GDM1 (cell line): ENCODE data around the gene DLST.
"Not testable (repeated sequence)": the region's sequence is repeated elsewhere in the genome, so short reads cannot be mapped to it uniquely, and the experiment has no call there.

Experiments
- DNase-seq: peaks from one replicate; lab custom pipeline; 2025; lab: John Stamatoyannopoulos, UW

The DLST gene

DNA sequence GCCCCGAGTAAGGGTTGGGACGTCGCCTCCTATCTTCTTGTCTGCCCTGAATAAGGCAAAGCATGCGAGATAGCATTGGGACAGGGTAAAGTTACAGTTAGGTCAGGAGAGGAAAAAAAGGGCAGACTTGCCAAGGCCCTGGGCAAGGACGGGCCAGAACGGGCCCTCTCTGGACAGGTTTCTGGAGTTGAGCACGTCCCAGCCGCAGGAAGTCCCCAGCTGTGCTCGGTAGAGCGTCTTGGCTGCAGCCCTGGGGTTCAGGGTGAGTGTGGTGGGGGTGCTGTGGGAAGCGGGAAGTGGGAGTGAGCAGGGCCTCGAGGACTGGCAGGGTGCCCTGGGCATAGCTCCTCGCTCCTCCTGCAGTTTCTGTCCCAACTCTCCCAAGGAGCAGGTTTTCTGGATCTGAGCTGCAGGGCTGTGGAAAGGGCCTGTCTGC lies 35.9 kb downstream of the DLST start:
- no peak for DNase-seq

DNA sequence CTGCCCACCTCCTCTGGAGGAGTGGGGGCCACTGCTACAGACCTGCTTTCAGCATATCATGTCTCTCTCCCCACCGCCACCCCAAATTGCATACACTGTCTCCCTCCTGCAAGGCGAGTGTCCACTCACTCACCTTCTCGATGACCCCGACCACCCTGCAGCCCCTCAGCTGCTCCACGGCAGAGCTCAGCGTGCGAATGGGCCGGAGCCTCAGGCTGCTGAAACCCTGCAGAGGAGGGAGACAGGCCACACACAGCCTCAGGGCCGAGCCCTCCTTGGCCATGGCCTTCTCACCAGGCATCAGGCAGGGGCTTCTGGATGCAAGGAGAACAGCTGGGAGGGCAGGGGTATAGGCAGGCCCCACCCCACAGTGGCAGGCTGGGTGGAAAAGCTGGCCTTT lies 36.7 kb downstream of the DLST start:
- DNase-seq = no peak

DNA sequence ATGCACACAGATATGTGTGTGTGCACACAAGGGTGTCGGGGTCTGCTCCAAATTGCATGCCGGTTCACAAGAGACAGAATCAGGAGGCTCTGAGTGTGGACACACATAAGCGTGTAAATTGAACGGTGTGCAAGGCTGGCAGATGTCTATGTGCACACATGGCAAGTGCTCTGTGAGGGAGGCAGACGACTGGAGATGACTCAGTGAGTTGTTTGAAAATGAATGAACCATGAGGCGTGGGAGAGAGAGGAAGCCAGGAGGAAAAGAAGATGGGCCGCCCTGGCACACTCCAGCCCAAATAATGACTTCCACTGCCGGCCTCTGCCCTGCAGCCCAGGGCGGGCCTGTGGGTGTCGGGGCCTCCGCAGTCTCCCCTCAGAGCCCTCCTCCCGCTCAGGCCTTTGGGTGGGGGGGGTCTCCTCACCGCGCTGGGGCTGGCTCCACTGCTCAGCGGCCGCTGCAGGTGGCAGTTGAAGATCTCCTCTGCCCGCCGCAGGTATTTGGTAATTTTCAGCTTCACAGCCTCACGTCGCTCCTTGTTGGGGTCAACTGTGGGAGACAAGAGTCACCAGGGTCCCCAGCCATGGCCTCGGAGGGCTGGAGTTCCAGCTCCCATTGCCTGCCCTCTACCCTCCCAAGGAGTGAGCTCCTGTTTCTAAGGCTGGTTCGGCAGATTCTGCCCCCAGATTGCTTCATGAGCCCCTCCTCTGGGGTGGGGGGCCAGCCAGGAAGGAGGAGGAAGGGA lies 37.9 kb downstream of the DLST start:
- DNase-seq = no peak

DNA sequence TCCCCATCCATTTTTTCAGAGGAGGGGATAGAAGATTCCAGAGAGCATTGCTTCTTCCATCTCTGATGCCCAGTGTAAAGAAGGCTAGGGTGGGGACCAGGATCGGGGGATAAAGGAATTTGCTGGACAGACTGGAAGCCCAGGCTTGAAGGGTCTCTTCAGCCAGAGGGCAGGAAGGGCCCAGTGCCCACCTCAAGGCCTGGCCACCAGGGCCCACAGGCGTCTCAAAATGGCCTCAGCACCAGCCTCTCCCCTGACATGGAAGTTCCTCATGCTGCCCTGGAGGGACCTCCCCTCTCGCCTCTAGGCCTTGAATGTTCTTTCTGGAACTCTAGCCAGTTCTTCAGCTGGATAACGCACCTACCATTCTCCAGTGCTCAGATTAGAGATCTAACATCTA lies 38.6 kb downstream of the DLST start:
- no peak for DNase-seq

DNA sequence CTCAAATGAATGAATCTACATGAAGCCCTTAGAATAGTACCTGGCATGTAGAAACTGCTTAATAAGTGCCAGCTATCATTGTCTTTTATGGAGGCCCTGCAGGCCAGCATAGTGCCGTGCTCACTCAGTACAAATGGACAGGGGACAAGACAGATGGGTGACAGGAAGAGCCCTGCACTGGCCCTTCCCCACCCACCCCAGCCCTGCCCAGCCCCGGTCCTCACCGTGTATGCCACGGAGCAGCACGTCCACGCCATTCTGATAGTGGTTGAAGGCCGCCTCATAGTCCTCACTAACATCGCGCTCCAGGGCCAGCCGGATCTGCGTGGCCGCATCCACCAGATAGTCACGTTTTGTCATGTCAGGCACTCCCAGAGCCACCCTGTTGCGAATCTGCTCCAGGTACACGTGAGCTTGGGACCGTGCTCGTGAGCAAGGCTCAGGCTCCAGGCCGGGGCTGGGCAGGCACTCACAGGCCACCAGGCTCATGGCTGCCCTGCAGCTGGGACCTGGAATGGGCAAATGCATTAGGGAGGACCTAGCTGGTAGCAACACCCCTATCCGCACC lies 39.4 kb downstream of the DLST start:
- no peak for DNase-seq

DNA sequence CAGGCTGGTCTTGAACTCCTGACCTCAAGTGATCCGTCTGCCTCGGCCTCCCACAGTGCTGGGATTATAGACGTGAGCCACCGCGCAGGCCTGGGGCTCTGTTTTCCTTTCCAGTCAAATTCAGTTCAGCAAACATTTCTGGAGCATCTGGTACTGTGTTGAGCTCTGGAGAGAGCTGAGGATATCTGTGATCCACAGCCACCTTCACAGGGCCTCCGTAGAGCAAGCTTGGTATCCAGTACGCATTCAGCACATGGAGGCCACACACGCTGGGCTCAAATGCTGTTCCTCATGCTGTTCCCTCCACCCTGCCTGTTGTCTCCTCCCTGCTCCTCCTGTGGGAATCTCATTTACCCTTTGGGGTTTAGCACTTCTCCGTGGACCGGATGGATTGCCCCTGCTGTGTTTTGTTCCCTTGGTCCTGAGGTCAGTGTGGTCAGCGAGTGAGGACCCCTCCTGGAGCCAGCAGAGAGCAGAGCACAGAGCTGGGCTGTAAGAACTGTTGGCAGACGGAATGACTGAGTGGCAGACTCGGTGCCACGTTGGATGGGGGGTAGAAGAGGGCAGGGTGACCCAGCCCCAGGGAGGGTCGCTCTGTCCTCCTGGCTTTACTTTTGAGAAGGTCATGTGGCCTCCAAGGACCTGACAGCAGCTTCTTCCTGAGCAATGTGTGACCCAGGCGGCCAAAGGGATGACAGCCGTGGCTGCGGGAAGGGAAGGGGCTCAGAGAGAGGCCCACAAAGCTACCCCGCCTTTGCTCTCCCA lies 40.5 kb downstream of the DLST start:
- no peak for DNase-seq

DNA sequence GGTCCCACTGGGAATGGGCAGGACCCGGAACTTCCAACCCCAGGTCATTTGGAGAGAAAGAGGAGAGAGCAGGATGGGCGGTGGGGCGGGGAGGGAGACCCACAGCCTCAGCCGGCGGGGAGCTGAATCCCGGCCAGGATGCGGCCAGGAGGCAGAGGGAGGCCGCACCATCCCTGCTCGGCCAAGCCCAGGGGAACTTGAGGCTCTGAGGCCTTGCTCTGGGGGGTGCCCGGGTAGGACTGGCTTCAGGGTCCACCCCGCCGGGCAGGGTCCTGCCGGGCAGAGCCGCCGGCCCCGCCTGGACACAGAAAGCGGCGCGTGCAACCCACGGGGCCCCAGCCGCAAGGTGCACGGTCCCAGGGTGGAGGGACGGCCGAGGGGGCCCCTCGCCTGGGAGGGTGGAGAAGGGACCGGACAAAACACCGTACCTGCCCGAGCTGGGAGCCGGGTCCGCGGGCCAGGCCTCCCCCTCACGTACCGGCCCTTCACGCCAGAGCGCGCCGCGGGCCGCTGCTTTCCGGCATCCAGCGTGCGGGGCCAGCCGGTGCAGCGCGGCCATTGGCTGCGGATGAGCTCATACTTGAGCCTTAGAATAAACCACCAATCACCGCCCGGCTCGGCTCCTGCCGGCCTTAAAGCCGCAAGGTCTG lies 41.2 kb downstream of the DLST start, which contains the start of gene RPS6KL1:
RPS6KL1 (minus strand) TSS at position 509 of the 650 bp plus-strand sequence. CDS start 1,719 bp downstream, outside the sequence.
- peak; percentile 66 for DNase-seq

DNA sequence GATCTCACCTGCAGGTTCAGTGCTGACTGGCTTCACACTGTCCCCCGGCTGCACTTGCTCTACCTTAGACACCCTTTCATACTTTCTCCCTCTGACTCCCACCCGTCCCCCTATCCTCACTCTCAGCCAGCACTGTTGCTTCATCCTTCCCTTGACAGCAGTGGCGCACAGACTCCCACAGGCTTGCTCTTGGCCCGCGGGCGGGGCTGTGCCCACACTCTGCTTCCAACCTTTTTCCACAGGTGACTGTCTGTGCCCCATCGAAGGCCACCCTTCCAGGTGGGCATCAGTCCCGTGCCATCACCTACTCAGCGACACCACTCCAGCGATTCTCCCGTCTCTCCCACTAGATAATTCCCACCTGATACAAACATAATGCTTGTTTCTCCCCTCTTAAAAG lies 42.3 kb downstream of the DLST start:
- DNase-seq = no peak

DNA sequence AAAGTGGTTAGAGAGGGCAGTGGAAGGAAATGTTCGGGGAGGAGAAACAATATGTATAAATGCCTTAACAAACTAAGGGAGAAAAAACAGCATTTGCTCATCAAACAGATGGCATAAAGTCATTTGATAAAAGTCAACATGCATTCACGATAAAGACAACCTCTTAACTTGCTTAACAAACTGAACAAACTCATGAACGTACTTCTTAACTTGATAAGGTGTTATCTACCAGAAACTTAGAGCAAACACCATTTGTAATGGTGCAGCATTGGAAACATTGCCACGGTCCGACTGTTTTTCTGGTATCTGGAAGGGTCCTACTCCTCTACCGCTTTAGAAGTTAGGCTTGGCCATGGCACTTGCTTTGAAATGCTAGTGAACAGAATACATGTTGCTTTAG lies 45.5 kb downstream of the DLST start:
- no peak for DNase-seq

DNA sequence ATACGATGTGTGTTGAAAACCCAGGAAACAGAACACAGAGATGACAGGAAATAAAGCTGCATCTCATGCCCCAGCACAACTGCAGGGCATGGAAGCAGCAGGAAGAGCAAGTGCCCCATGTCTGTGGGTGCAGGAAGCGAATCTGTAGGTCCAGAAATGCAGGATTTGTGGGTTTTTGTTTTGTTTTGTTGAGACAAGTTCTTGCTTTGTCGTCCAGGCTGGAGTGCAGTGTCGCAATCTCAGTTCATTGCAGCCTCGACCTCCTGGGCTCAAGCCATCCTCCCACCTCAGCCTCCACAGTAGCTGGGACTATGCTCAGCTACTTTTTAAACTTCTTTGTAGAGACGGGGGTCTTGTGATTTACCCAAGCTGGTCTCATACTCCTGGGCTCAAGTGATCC lies 47.5 kb downstream of the DLST start:
- no peak for DNase-seq

DNA sequence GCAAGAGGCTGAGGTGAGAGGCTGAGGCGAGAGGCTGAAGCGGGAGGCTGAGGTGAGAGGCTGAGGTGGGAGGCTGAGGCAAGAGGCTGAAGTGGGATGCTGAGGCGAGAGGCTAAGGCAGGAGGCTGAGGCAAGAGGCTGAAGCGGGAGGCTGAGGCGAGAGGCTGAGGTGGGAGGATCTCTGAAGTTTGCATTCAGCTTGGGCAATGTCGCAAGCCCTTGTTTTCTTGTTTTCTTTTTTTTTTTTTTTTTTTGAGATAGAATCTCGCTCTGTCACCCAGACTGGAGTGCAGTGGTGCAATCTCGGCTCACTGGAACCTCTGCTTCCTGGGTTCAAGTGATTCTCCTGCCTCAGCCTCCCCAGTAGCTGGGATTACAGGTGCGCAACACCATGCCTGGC lies 50.0 kb downstream of the DLST start:
- not testable (repeated sequence) for DNase-seq

DNA sequence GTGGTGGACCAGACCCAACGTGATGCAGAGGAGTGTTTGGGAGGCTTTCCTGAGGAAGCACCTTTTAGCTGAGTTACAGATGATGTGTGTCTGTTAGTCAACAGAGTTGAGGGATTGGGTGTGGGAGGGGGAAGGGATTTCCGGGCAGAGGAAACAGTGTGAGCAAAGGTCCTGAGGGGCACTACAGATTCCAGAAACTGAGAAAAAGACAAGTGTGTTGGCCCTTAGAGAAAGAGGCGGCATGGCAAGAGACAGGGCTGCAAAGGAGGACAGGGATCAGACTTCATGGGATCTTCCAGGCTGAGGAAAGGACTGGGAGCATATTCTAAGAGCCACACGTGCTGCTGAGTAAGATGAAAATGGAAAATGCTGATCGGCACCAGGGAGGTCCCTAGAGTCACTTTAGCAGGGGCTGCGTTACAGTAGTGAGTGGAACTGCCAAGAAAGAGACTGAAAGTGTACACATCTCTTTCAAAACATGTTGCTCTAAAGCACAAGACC lies 50.7 kb downstream of the DLST start:
- peak; percentile 55 for DNase-seq

DNA sequence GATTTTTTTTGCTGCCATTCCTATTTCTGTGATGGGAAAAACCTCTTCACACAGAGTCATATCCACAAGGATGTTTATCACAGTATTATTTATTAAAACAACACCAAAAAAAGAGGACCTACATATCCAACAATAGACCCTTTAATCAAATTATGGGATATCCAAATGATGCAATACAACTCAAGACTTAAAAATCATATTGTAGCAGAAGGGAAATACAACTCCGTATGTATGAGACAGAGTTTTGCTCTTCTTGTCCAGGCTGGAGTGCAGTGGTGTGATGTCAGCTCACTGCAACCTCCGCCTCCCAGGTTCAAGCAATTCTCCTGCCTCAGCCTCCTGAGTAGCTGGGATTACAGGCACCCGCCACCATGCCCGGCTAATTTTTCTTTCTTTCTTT lies 51.2 kb downstream of the DLST start:
- DNase-seq = not testable (repeated sequence)

DNA sequence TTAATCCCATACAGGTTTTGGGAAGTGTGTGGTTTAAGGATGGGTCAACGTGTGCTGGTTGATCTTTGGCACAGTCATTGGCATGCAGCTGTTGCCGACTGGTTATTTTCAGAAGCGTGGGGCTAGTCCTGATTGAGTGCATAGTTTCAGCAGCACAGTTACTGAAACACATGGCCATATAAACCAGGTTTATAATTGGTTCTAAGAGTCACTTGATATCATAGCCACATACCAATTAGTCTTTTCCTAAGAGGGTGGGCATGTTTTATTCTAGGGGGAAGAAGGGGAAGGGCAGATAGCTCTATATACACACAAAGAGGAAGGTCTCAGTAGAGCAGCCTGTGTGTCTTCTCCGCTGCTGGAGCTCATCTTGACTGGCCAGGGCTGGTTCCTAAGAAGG lies 52.3 kb downstream of the DLST start:
- DNase-seq = no peak

DNA sequence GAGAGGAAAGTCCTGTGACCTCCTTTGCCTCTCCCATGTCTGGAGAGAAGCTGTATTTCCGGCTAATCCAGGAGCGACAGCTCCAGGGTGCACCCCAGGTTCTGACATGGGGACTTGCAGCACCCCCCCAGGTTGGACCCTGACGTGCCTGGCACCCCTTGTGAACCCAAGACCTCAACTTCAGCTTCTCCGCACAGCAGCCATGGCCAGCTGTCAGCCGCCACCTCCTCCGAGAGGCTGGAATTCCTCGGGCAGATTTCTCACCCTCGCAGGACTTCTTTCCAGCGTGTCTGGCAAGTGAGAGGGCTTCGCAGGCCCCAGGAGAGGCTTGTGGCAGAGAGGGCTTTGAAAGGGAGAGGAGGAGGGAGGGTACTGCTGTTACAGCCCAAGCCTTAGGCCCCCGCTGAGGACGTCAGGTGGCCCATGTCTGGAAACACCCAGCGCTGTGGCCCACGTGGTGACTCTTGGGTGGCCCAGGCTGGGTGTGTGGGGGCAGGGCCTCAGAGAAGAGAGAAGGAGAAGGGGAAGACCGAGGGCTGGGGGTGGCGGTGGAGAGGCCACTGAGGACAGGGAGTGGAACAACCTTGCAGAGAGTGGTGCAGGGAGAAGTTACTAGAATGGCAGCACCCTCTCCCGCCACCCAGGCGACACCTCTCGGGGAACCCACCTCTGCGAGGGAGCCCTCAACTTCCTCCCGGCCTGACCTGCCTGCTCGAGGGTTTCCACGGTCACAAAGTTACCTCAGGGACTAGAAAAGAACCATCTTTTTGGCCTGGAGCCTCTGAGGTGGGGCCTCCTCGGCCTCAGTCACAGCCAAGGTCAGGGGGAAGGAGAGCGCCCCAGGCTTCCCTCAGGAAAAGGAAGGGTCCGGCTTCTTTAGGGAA lies 53.0 kb downstream of the DLST start:
- DNase-seq = no peak

DNA sequence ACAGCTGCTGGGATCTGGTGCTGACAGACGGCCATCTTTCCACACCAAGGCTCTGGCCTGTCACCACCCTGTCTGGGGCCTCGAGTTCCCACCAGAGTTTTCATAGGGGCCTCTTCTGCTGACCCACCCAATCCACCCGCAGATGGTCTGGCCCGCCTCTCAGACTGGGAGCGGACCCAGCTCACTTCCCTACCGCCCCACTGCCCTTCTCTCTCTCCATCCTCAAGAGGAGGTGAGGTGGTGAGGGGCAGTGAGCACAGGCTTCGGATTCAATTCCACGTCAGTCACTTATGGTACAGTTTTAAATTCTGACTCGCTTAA lies 53.6 kb downstream of the DLST start:
- no peak for DNase-seq

DNA sequence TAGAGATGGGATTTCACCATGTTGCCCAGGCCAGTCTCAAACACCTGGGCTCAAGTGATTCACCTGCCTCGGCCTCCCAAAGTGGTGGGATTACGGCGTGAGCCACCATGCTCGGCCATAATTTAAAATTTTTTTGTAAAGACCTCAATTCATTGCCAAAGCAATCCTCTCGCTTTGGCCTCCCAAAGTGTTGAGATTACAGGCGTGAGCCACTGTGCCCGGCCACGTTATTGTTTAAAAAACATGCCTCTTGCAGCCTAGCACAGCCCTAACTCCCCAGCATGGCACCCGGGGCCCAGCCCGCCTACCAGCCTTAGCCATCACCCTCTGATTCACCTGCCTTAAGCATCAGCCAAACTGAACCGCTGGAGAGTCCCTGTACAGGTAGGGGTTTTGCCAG lies 54.4 kb downstream of the DLST start:
- DNase-seq = no peak

DNA sequence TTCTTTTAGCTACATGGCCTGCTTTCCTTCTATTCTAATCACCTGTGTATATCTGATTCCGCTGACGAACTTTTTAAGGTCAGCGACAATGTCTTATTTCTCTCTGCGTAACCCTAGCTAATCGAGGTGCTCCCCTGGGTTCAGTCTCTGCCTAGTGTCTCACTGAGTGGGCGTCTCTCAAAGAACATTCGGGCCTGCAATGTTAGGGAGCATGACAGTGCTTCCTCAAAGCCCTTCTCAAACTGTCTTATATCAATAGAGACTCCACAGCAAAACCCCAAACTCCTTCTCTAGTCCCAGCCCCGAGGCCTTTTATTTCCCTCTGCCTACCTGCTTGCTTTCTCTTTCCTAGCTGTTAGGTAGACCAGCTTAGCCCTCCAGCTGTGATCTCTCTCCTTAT lies 55.0 kb downstream of the DLST start:
- DNase-seq = no peak

DNA sequence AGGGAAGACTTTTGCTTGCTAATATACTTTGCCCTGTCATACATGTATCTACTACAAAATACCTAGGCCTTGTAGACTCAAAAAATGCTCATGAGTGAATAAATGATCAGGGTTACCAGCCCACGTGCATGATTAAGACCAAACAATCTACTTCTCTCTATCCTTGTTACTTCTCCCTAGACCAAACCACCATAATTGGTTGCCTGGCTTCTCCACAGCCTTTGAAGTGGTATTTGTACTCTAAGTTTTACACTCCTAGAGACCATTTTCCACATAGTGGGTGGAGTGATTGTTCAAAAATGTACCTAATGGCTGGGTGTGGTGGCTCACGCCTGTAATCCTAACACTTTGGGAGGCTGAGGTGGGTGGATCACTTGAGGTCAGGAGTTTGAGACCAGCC lies 55.5 kb downstream of the DLST start:
- no peak for DNase-seq

DNA sequence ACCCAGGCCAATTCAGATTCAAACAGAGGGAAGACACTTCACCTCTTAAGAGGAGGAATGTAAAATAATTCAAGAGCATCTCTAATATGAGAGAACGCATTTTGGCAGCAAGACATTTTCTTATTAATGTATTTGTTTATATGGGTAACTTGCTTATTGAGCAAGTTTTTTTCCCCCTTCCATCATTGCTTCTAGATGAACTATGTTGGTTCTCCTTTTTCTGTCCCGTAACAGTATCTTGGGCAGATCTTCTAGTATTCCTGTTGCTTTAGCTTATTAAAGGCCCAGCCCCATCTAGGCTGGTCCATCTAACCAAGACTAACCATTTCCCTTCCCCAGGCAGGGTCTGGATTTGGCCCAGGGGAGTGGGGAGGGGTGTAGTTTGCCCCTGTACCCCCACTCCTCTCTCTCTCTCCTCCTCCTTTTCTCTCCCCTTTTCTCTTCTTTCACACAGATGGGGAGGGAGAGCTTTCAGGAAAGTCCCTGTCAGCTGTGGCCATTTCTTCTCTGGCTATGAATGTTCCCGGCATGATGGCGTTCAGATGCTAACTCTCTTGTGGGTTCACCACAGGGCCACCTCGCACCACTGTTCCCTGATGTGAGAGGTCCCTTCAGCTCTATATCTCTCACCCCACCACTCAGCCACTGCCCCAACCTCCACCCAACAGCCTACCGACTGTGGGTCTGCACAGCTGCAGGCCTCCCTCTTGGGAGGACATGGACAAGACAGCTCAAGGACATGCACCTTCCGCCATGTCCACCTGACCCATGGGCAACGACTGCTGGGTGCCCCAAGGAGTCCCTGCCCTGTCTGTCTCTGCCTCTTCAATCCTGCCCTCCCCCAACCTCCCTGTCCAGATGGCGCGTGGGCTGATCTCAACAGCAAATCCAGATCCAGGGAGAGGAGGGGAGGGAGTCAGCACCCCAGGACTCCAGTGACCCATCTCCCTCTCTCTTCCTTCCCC lies 57.1 kb downstream of the DLST start:
- no peak for DNase-seq
